ENCODE data around the gene IL1R2. TPM values are rescaled to one million over a fixed set of nuclear protein-coding genes. Genes with fewer than 3 reads are reported as not detected.

The IL1R2 gene
- total and polyA plus RNA-seq, 9 of the 15 experiments (the other 6 are each of a cell fraction or from before 2014, with no cell fraction given), result 0.13 TPM; not detected in 8

- TF ChIP-seq ZNF644 (tag; IDR thresholded peaks at IDR 0.05; ENCODE audit: low read depth) (no peak), ATF6 (CRISPR knock-in tag; IDR thresholded peaks at IDR 0.05) (no peak), HIVEP1 (CRISPR knock-in tag; IDR thresholded peaks at IDR 0.05) (no peak)
- no peaks in the 10 kb centered on the region for H3K9me1 ChIP-seq (ENCODE audit: control insufficient read depth, insufficient read depth, low read length)
- peaks cover 8 to 21% of the 10 kb centered on the region in 2 experiments; a peak in 4 of 5 replicates for H3K4me1 ChIP-seq (replicated peaks in 1 of 2; ENCODE audit: control insufficient read depth in 2 of 2, insufficient read depth in 2 of 2, low read length in 2 of 2)
- POLR2A ChIA-PET, result no interaction called here
- no peaks in the 10 kb centered on the region; a peak in 1 of 5 replicates for H3K27me3 ChIP-seq (ENCODE audit: control insufficient read depth in 2 of 2, insufficient read depth in 2 of 2, low read length in 2 of 2)
- H3K9me3 ChIP-seq (replicated peaks; ENCODE audit: control insufficient read depth, insufficient read depth, low read depth, low read length), result no peaks in the 10 kb centered on the region
- no TSS peak for BruUV-seq (replicated peaks)
- CTCF ChIA-PET (ENCODE audit: low intra/inter-chr PET ratio), result no interaction called here
- H2AFZ ChIP-seq (ENCODE audit: low read depth, low read length), result no peak overlapping the region
- ATAC-seq (no peak), DNase-seq (ENCODE audit: extremely low read depth in 1 of 4, low spot score in 3 of 4) (no peak), FAIRE-seq (no peak)
- H3K4me3 ChIP-seq, result no peak overlapping the region
- H3K79me2 ChIP-seq (ENCODE audit: control insufficient read depth, insufficient read depth, low read length), result no peaks in the 10 kb centered on the region
- no peaks in the 10 kb centered on the region for H4K20me1 ChIP-seq (replicated peaks; ENCODE audit: control insufficient read depth, insufficient read depth, low read length)
- no peak overlapping the region for H3K27ac ChIP-seq (ENCODE audit: extremely low read depth, low read depth, low read length)
- no peak overlapping the region for H3K4me2 ChIP-seq (ENCODE audit: insufficient read depth, low read length)
- 23% methylated on average over 8 of the region's 8 CpGs for WGBS (ENCODE audit: insufficient coverage, low coverage, missing lambda C conversion rate)
- H3K9ac ChIP-seq (ENCODE audit: insufficient read depth in 1 of 2, low read depth in 2 of 2, low read length in 2 of 2), result no peak overlapping the region
- H3K36me3 ChIP-seq (ENCODE audit: control insufficient read depth, insufficient read depth, low read length), result no peaks in the 10 kb centered on the region
- in situ Hi-C loops (cut with MboI) (no loop called here), intact Hi-C loops (cut with micrococcal nuclease) (no loop called here)
Measured at GRCh38 chr2:102037681-102038080, 45.9 kb downstream of the IL1R2 start.

GRCh38 chr2:102040229-102040628 is 48.5 kb downstream of the IL1R2 start:
- H3K27ac ChIP-seq (ENCODE audit: extremely low read depth, low read depth, low read length), result no peak overlapping the region
- no peak for FAIRE-seq
- no peaks in the 10 kb centered on the region for H3K9me1 ChIP-seq (ENCODE audit: control insufficient read depth, insufficient read depth, low read length)
- no peak for DNase-seq (ENCODE audit: extremely low read depth in 1 of 4, low spot score in 3 of 4)
- 9% methylated on average over 3 of the region's 3 CpGs for WGBS (ENCODE audit: insufficient coverage, low coverage, missing lambda C conversion rate)
- intact Hi-C loops (cut with micrococcal nuclease), result no loop called here
- no peak overlapping the region for H3K4me3 ChIP-seq
- no peaks in the 10 kb centered on the region for H3K9me3 ChIP-seq (replicated peaks; ENCODE audit: control insufficient read depth, insufficient read depth, low read depth, low read length)
- ChIA-PET POLR2A (interaction anchor here (0.9 kb wide), 1 partner anchor 14 kb away, joined by 3 read pairs; no protein-coding TSS in a partner anchor), CTCF (ENCODE audit: low intra/inter-chr PET ratio) (no interaction called here)
- in situ Hi-C loops (cut with MboI), result no loop called here
- no peak overlapping the region for H3K9ac ChIP-seq (ENCODE audit: insufficient read depth in 1 of 2, low read depth in 2 of 2, low read length in 2 of 2)
- H3K36me3 ChIP-seq (ENCODE audit: control insufficient read depth, insufficient read depth, low read length), result no peaks in the 10 kb centered on the region
- H3K27me3 ChIP-seq (ENCODE audit: control insufficient read depth in 2 of 2, insufficient read depth in 2 of 2, low read length in 2 of 2), result peaks cover 0 to 4% of the 10 kb centered on the region in 2 experiments; a peak in 2 of 5 replicates
- no peaks in the 10 kb centered on the region for H3K4me1 ChIP-seq (replicated peaks in 1 of 2; ENCODE audit: control insufficient read depth in 2 of 2, insufficient read depth in 2 of 2, low read length in 2 of 2)
- BruUV-seq (replicated peaks), result no TSS peak
- no peak overlapping the region for H2AFZ ChIP-seq (ENCODE audit: low read depth, low read length)
- no peak overlapping the region for H3K4me2 ChIP-seq (ENCODE audit: insufficient read depth, low read length)
- H3K79me2 ChIP-seq (ENCODE audit: control insufficient read depth, insufficient read depth, low read length), result no peaks in the 10 kb centered on the region
- H4K20me1 ChIP-seq (replicated peaks; ENCODE audit: control insufficient read depth, insufficient read depth, low read length), result no peaks in the 10 kb centered on the region
- ATAC-seq, result no peak
- TF ChIP-seq MCM2 (IDR thresholded peaks at IDR 0.05; ENCODE audit: low read depth), result no peak
- no peak for TF ChIP-seq ZNF780A (CRISPR knock-in tag; IDR thresholded peaks at IDR 0.05)
- TF ChIP-seq CEBPB (tag; IDR thresholded peaks at IDR 0.05), result 0 out of 2 replicates have a peak, but pooled peaks have one; percentile 8
- TF ChIP-seq PHTF2 (CRISPR knock-in tag; IDR thresholded peaks at IDR 0.05), result no peak
- TF ChIP-seq ZNF512 (tag; IDR thresholded peaks at IDR 0.05), result peak; percentile 34; the same call in 1 of the 2 replicates
- TF ChIP-seq TAL1 (IDR thresholded peaks at IDR 0.05), result no peak

All from K562 (cell line).